HepG2 (cell line): Measurements from ENCODE around the gene CTSW. TPM values are rescaled to one million over a fixed set of nuclear protein-coding genes. Genes with fewer than 3 reads are reported as not detected.

Source experiments
- ATAC-seq: fragments of 200-7000 bp; cut with Tn5 transposase; 3 replicates; pipeline ENCODE4 v1.9.1; 2020; ENCODE audit warnings: mild to moderate bottlenecking, moderate library complexity
- BruUV-seq: library from RNA; stranded (reverse); fragments of 400-500 nt; replicated peaks from 2 replicates; lab custom pipeline; 2021; lab: Mats Ljungman, UMichigan
- CTCF ChIA-PET: fragments of 300-600 bp; formaldehyde crosslinking; extraction: SDS; loops from one replicate; lab custom pipeline; 2021; ENCODE audit warnings: low total read pairs, inconsistent platforms, low intra/inter-chr PET ratio; lab: Yijun Ruan, JAX
- POLR2A ChIA-PET: fragments of 350-600 bp; sonication (Branson Sonifier 250); formaldehyde crosslinking; loops from one replicate; lab custom pipeline; 2020; ENCODE audit warnings: antibody characterized with exemption, inconsistent platforms; lab: Yijun Ruan, JAX
- DNase-seq: peaks from one replicate; pipeline ENCODE4 v3.0.0-alpha.2; 2015; ENCODE audit warnings: low spot score
- FAIRE-seq: peaks from 3 replicates; lab custom pipeline; 2011; peaks lifted over from hg19 to GRCh38; lab: Jason Lieb, UNC
- H2AFZ ChIP-seq: one replicate; pipeline ENCODE4 v1.6.1; 2011; ENCODE audit warnings: low read length, inconsistent platforms
- H3K27ac ChIP-seq: fragments of 300-600 bp; 3 replicates; pipeline ENCODE4 v1.8.0; 2011; ENCODE audit warnings: mixed run types, mild to moderate bottlenecking, mixed read lengths, low read length, inconsistent platforms; ENCODE audit not compliant: insufficient read depth; ENCODE audit errors: extremely low read length
- H3K27me3 ChIP-seq, 2 experiments: fragments of 200-600 bp in 1 of 2; 2 replicates in 1 of 2; 3 replicates in 1 of 2; pipeline versions ENCODE4 v1.6.0 to v1.8.0; 2011; ENCODE audit warnings: low read length in 2 of 2, mild to moderate bottlenecking in 2 of 2, moderate library complexity in 2 of 2, inconsistent platforms in 1 of 2; ENCODE audit not compliant: insufficient read depth in 2 of 2, control insufficient read depth in 1 of 2
- H3K36me3 ChIP-seq, 2 experiments: fragments of 200-600 bp in 1 of 2; replicated peaks in 1 of 2; 2 replicates in 1 of 2; 3 replicates in 1 of 2; pipeline versions ENCODE4 v1.5.1 to v1.8.0; 2011; ENCODE audit warnings: low read length in 2 of 2, inconsistent platforms in 1 of 2; ENCODE audit not compliant: insufficient read depth in 2 of 2, control insufficient read depth in 1 of 2
- H3K4me1 ChIP-seq: 2 replicates; pipeline ENCODE4 v1.5.1; 2012; ENCODE audit warnings: low read length, inconsistent platforms; ENCODE audit not compliant: insufficient read depth
- H3K4me2 ChIP-seq: 2 replicates; pipeline ENCODE4 v1.6.0; 2011; ENCODE audit warnings: low read depth, low read length, inconsistent platforms
- H3K4me3 ChIP-seq, 3 experiments: fragments of 200-600 bp in 1 of 3; sonication (generic), shearing (Covaris generic) in 1 of 3; replicated peaks in 1 of 3; 2 replicates each; pipeline ENCODE4 v1.5.1; 2011 to 2016; ENCODE audit warnings: low read length in 3 of 3, inconsistent platforms in 2 of 3, low read depth in 2 of 3, mild to moderate bottlenecking in 2 of 3, control low read depth in 1 of 3, mixed read lengths in 1 of 3; ENCODE audit not compliant: insufficient read depth in 1 of 3
- H3K79me2 ChIP-seq: one replicate; pipeline ENCODE4 v1.6.1; 2011; ENCODE audit warnings: low read length, inconsistent platforms; ENCODE audit not compliant: insufficient read depth
- H3K9ac ChIP-seq: 2 replicates; pipeline ENCODE4 v1.6.0; 2011; ENCODE audit warnings: mild to moderate bottlenecking, low read depth, low read length, inconsistent platforms; ENCODE audit not compliant: insufficient read depth
- H3K9me3 ChIP-seq: 2 replicates; pipeline ENCODE4 v1.5.1; 2012; ENCODE audit warnings: mild to moderate bottlenecking, low read length
- H4K20me1 ChIP-seq: 2 replicates; pipeline ENCODE4 v1.6.0; 2011; ENCODE audit warnings: inconsistent platforms, mild to moderate bottlenecking, low read length, moderate library complexity; ENCODE audit not compliant: insufficient read depth
- ARHGAP35 ChIP-seq: sonication (generic); formaldehyde crosslinking; IDR thresholded peaks from 2 replicates; pipeline ENCODE4 v1.9.0; 2022; ENCODE audit warnings: mild to moderate bottlenecking, inconsistent platforms, moderate library complexity, missing genetic modification reagents, borderline replicate concordance
- FOXK2 ChIP-seq: fragments of 450-650 bp; IDR thresholded peaks from 2 replicates; pipeline ENCODE4 v1.6.1; 2016
- NFYC ChIP-seq: IDR thresholded peaks from 2 replicates; pipeline ENCODE4 v1.6.1; 2016; ENCODE audit warnings: missing genetic modification reagents, missing compliant biosample characterization
- POGZ ChIP-seq: sonication (generic); formaldehyde crosslinking; IDR thresholded peaks from 2 replicates; pipeline ENCODE4 v1.4.0; 2020; ENCODE audit warnings: mild to moderate bottlenecking, missing genetic modification reagents
- PRDM10 ChIP-seq: sonication (generic); formaldehyde crosslinking; IDR thresholded peaks from 2 replicates; pipeline ENCODE4 v1.4.0; 2020; ENCODE audit warnings: low read depth, missing genetic modification reagents
- ZMYM3 ChIP-seq: sonication (generic); formaldehyde crosslinking; IDR thresholded peaks from 2 replicates; pipeline ENCODE4 v1.5.1; 2020; ENCODE audit warnings: mild to moderate bottlenecking, missing genetic modification reagents
- ZNF616 ChIP-seq: sonication (generic); formaldehyde crosslinking; IDR thresholded peaks from 2 replicates; pipeline ENCODE4 v1.5.0; 2020; ENCODE audit warnings: low read depth, mild to moderate bottlenecking, missing genetic modification reagents
- ZSCAN21 ChIP-seq: sonication (generic); formaldehyde crosslinking; IDR thresholded peaks from 2 replicates; pipeline ENCODE4 v1.8.0; 2022; ENCODE audit warnings: mild to moderate bottlenecking, missing genetic modification reagents, moderate library complexity, borderline replicate concordance
- WGBS: methylation state at CpG from one replicate; pipeline ENCODE4 v1.1.6; 2017; ENCODE audit warnings: low lambda C conversion rate; 5-methylcytosine and 5-hydroxymethylcytosine counted together
- in situ Hi-C: cut with HindIII; loops from 2 replicates; pipeline ENCODE4 v1.10.0; 2017; ENCODE audit warnings: low pct_unique_long_range_greater_than_20kb; ENCODE audit not compliant: extremely low pct_ligation_motif_present
- intact Hi-C: fragments of 100-400 bp; cut with micrococcal nuclease; formaldehyde crosslinking; loops from one replicate; pipeline ENCODE4 v1.10.0; 2022; ENCODE audit not compliant: unreplicated experiment
- polyA plus RNA-seq, 8 experiments: library from polyadenylated mRNA; depleted of rRNA in 3 of 8; stranded (reverse) in 7 of 8; unstranded in 1 of 8; fragments of >200 nt; fragmentation: Illumina TruSeq in 4 of 8; extraction: Trizol in 4 of 8; gene quantifications; 2 replicates each; pipeline versions ENCODE4 v1.2.1 to v1.2.3, GENCODE V29; 2011 to 2016; ENCODE audit warnings: low read depth in 4 of 8, missing spikeins in 1 of 8, mixed read lengths in 1 of 8; ENCODE audit not compliant: insufficient read depth in 1 of 8
- total RNA-seq, 5 experiments: library from RNA; depleted of rRNA; stranded (reverse); fragments of >200 nt; fragmentation: Illumina TruSeq; extraction: Trizol; gene quantifications; 2 replicates each; pipeline ENCODE4 v1.2.3, GENCODE V29; 2016; ENCODE audit warnings: low read depth in 1 of 5
- TF ChIP-seq, protein P1 (sequence below): sonication (generic); formaldehyde crosslinking; conservative IDR thresholded peaks from 2 replicates; pipeline ENCODE4 v1.8.0; 2022; ENCODE audit warnings: mild to moderate bottlenecking, moderate library complexity, missing genetic modification reagents

The CTSW gene
- total and polyA plus RNA-seq, 2 of the 13 experiments (the other 11 are each of a cell fraction or from before 2014, with no cell fraction given) = 0.09 TPM; not detected in 1

DNA sequence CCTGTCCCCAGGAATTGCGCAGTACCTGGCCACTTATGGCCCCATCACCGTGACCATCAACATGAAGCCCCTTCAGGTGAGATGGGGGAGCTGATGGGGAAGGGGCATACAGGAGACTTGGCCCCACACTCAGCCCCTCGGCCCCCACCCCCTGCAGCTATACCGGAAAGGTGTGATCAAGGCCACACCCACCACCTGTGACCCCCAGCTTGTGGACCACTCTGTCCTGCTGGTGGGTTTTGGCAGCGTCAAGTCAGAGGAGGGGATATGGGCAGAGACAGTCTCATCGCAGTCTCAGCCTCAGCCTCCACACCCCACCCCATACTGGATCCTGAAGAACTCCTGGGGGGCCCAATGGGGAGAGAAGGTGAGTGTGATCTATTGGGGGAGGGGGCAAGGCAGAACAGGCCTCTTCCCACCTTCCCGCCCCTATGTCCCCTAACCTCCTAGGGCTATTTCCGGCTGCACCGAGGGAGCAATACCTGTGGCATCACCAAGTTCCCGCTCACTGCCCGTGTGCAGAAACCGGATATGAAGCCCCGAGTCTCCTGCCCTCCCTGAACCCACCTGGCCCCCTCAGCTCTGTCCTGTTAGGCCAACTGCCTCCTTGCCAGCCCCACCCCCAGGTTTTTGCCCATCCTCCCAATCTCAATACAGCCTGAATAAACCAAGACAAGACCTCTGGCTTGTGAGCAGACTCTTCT is 3.6 kb downstream of the CTSW start:
- ATAC-seq (no peak), DNase-seq (no peak)
- no peaks in the 10 kb centered on the region for H4K20me1 ChIP-seq
- WGBS = 94% methylated on average over 10 of the region's 13 CpGs
- no peaks in the 10 kb centered on the region; a peak in 1 of 5 replicates for H3K27me3 ChIP-seq
- peaks cover 39% of the 10 kb centered on the region for H3K4me1 ChIP-seq
- no peak overlapping the region for H3K27ac ChIP-seq
- H3K4me3 ChIP-seq = no peak overlapping the region
- TF ChIP-seq ARHGAP35 (CRISPR knock-in tag) (no peak), FOXK2 (no peak), ZNF616 (CRISPR knock-in tag) (no peak), ZSCAN21 (no peak)
- TF ChIP-seq, all 625 proteins: peak for 0
- intact Hi-C loops (no loop called here), in situ Hi-C loops (loop anchor here (5.0 kb wide), 1 partner anchor 104 kb away; no protein-coding TSS in a partner anchor)
- FAIRE-seq = no peak
- ChIA-PET POLR2A (no interaction called here), CTCF (interaction anchor here (1.7 to 2.9 kb wide), 3 partner anchors 23 to 177 kb away, joined by 6 to 77 read pairs (median 7); partner anchors contain the start of gene MUS81)
- no peaks in the 10 kb centered on the region for H3K79me2 ChIP-seq
- no peak overlapping the region for H3K4me2 ChIP-seq
- no peak overlapping the region for H3K9ac ChIP-seq
- H3K9me3 ChIP-seq = no peaks in the 10 kb centered on the region
- BruUV-seq = no TSS peak
- no peak overlapping the region for H2AFZ ChIP-seq
- H3K36me3 ChIP-seq = peaks cover 4 to 19% of the 10 kb centered on the region in 2 experiments; a peak in 4 of 5 replicates

DNA sequence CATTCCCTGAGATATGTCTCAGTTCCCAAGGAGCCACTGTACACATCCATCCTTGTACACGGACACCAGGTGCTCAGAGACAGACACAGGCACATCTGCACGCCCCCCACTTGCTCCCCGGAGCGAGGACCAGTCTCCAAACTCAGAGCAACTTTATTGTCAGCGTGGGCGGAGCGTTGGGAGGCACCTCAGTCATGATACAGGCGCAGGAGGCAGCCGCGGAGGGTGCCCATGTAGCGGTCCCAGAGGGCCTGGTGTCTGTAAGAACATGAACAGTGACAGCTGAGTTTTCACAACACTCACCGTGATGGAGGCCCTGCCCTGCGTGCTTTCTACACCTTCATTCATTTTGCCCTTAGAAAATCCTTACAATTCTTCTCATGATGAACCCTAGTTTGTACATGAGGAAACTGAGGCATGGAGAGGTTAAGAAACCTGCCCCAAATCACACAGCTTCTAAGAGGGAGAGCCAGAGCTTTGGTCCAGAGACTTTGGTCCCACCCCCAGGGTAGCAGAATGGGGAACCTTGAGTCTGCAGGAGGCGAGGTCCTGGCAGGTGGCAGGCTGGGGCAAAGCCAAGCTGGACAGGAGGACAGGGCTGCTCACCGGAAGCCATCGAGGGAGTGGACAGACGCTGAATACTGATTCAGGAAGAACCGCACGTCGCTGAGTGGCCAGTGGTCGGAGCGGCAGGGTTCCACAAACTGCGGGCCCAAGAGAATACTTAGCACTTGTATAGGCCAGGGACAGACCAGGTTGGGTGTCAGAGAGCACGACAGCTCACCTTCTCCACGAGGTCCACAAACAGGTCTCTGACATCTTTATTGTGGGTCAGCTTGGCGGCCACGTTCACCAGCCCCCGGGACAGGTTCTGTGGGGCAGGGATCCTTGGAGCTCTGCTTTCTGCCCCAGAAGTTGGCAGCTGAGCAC is 4.4 kb downstream of the CTSW start:
- Histone ChIP-seq H3K9ac (no peak overlapping the region), H3K36me3 (peaks cover 4 to 19% of the 10 kb centered on the region in 2 experiments; a peak in 4 of 5 replicates), H3K4me2 (no peak overlapping the region), H3K9me3 (no peaks in the 10 kb centered on the region), H4K20me1 (no peaks in the 10 kb centered on the region), H3K27ac (no peak overlapping the region), H3K4me1 (peaks cover 42% of the 10 kb centered on the region), H3K27me3 (no peaks in the 10 kb centered on the region; a peak in 1 of 5 replicates), H3K79me2 (no peaks in the 10 kb centered on the region), H3K4me3 (no peak overlapping the region), H2AFZ (no peak overlapping the region)
- intact Hi-C loops (no loop called here), in situ Hi-C loops (loop anchor here (5.0 kb wide), 1 partner anchor 103 kb away; no protein-coding TSS in a partner anchor)
- 87% methylated on average over 14 of the region's 28 CpGs for WGBS
- BruUV-seq = no TSS peak
- FAIRE-seq (no peak), ATAC-seq (no peak), DNase-seq (no peak)
- POLR2A ChIA-PET = interaction anchor here (0.6 to 1.7 kb wide), 8 partner anchors 10 to 140 kb away, joined by 3 to 11 read pairs (median 3); partner anchors contain the start of genes CFL1, FOSL1 and MUS81
- CTCF ChIA-PET = interaction anchor here (0.7 to 2.9 kb wide), 12 partner anchors 10 to 178 kb away, joined by 3 to 77 read pairs (median 5); partner anchors contain the start of genes FOSL1, KAT5, MUS81 and SART1
- TF ChIP-seq POGZ = no peak
- TF ChIP-seq PRDM10 (CRISPR knock-in tag) = no peak
- no peak for TF ChIP-seq ZMYM3
- TF ChIP-seq, protein P1, sequence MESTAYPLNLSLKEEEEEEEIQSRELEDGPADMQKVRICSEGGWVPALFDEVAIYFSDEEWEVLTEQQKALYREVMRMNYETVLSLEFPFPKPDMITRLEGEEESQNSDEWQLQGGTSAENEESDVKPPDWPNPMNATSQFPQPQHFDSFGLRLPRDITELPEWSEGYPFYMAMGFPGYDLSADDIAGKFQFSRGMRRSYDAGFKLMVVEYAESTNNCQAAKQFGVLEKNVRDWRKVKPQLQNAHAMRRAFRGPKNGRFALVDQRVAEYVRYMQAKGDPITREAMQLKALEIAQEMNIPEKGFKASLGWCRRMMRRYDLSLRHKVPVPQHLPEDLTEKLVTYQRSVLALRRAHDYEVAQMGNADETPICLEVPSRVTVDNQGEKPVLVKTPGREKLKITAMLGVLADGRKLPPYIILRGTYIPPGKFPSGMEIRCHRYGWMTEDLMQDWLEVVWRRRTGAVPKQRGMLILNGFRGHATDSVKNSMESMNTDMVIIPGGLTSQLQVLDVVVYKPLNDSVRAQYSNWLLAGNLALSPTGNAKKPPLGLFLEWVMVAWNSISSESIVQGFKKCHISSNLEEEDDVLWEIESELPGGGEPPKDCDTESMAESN (CRISPR knock-in tag) = no peak
- no peak for TF ChIP-seq NFYC (CRISPR knock-in tag)
